T-helper 9 cell (primary cell): ENCODE measurements around the gene RNU5B-1.
"Not testable (repeated sequence)": the region's sequence is repeated elsewhere in the genome, so short reads cannot be mapped to it uniquely, and the experiment has no call there.

Experiments used
- DNase-seq: peaks from one replicate; pipeline ENCODE4 v3.0.0-alpha.2; 2020

RNU5B-1 gene

DNA sequence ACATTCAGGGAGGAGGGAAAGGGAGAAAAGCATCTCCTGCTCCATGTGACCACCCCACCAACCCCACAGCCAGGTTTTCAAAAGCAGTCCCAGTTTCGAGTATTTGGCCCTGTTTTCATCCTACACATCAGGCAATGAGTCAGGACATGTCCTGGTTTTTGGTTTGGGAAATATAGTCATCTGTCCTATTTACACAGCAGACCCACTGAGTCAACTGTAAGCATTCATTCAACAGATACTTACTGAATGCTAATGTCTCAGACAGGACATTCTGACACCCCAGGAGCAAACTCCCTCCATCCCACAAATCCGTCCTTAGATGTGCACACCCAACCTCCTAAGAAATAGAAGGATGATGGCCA lies 40.4 kb downstream of the RNU5B-1 start:
- no peak for DNase-seq

DNA sequence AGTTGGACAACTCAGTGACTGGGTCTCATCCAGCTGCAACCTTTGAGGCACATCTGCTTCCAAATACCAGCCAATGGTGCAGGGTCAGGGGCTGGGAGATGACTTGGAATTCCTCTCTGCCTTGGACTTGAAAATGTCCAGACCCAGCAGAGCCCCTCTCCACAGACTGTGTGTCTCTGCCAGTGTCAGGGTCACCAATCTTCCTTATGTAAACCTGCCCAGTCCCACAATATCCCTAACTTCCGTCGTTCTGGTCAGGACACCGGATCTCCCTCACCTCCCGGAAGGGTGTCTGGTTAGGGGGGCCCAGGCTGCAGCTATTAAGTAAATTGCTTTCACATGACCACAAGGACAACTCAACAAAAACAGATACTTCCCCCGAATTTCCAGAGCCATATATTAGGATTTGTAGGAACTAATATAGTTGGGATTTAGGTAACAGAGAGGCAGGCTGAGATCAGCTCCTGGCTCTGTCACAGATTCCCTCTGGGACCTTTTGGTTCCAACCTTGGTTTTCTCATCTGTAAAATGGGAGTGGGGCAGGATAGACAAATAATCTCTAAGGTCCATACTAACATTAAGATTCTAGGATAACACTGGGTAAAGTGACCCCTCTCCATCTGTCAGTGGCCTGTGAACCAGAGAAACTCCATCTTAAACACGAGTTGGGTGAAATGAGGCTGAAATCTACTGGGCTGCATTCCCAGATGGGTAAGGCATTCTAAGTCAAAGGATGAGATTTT lies 42.5 kb downstream of the RNU5B-1 start:
- no peak for DNase-seq

DNA sequence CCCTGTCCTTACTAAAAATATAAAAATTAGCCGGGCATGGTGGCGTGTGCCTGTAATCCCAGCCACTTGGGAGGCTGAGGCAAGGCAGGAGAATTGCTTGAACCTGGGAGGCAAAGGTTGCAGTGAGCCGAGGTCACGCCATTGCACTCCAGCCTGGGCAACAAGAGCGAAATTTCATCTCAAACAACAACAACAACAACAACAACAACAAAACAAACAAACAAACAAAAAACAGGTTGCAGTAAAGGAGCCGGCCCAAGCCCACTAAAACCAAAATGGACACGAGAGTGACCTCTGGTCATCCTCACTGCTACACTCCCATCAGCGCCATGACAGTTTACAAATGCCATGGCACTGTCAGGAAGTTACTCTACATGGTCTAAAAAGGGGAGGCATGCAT lies 43.3 kb downstream of the RNU5B-1 start:
- DNase-seq, result not testable (repeated sequence)

DNA sequence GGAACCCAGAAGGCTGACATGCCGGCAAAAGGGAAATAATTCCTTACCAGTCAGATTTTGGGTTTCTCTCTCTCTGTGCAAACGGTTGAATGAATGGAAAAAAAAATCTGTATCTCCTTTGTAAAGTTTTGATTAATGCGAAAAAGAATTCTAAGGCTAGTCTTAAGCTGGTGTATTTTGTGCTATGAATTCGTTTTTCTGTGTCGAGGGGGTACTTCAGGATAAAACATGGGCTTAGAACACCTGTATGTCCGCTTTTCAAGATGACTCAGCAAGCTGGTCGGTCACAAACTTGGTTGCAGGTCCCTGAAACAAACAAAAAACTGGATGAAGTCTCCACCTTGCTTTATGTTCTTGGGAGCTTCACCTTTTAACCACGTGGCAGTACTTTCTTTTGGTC lies 44.9 kb downstream of the RNU5B-1 start:
- DNase-seq, result no peak

DNA sequence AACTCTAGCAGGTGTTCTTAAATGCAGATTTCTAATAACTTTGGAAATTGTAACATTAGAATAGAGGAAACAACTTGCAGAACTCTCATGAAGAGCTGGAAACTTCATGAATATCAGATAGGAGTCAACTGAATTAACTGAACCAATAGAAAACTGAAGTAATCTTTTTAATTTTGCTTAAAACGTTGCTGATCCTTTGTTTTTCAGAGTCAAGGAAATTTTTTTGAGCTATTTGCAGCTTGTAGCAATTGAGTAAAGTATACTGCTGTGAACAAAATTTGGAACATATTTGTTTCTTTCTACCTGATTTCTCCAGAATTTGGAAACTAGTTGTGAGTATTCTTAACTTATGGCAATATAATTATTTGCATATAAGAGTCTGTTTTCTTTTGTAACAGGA lies 47.5 kb downstream of the RNU5B-1 start:
- DNase-seq, result not testable (repeated sequence)
